ENCODE results near the gene CD209.

GRCh38 chr19:7792281-7792680 lies 44.9 kb upstream of the CD209 start:
- TF ChIP-seq CTCF (IDR thresholded peaks at IDR 0.05) (no peak), POLR2A (IDR thresholded peaks at IDR 0.05) (no peak), POLR2AphosphoS5 (IDR thresholded peaks at IDR 0.05) (no peak), EP300 (IDR thresholded peaks at IDR 0.05) (no peak)

Measured in sigmoid colon (tissue), 4 donors.